Measurements from ENCODE around the gene ANO9. TPM values are rescaled to one million over a fixed set of nuclear protein-coding genes. Genes with fewer than 3 reads are reported as not detected.
A peak's percentile ranks its signal among the peaks of the same experiment; 100 is the strongest.

The ANO9 gene
- total RNA-seq, 1 experiment from 2014 or later, result not detected

DNA sequence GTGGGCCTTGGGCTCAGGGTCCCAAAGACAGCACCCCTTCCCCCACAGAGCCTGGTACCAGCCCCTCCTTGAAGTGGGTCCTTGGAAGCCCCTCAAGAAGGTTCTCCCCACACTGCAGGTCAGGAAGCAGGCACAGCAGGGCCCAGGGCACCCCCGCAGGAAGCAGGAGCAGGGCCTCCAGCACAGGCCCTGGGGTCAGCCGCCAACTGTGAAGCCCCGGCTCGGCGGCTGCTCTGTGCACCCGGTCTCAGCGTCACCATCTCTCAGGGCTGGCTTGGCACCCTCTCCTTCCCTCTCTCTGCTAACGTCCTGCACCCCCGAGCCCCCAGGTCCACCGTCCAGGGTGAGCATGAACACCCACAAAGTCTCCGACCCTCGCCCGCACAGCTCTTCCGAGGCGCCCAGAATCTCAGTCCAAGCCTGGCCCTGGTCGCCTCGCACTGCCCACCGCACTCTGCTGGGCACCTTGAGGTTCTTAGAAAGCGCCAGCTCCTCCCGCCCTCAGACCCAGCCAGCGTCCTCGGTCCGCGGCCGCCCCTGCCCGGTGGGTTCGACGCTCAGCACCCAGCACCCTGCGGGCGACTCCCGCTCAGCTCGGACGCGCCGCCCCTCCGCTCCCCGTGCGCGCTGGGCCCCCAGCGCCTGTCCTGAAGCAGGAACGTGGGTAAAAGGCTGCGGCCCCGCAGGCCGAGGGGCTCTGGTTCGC is 25.6 kb downstream of the ANO9 start:
- no peak overlapping the region for H3K27ac ChIP-seq (ENCODE audit: low read depth, low read length, poor library complexity, severe bottlenecking)
- no peaks in the 10 kb centered on the region for H3K4me1 ChIP-seq (ENCODE audit: insufficient read depth, low read length, poor library complexity, severe bottlenecking)
- ChIA-PET POLR2A (ENCODE audit: low non-redundant PET) (no interaction called here), CTCF (no interaction called here)
- DNase-seq (ENCODE audit: low spot score), result no peak
- no peaks in the 10 kb centered on the region for H3K36me3 ChIP-seq (ENCODE audit: insufficient read depth, low read length, poor library complexity, severe bottlenecking)
- no TSS peak for BruUV-seq (replicated peaks)
- intact Hi-C loops (cut with micrococcal nuclease; ENCODE audit: unreplicated experiment), result no loop called here
- peaks cover 37% of the 10 kb centered on the region for H3K27me3 ChIP-seq (replicated peaks; ENCODE audit: insufficient read depth, low read depth, low read length, poor library complexity)
- H3K4me3 ChIP-seq (ENCODE audit: low read depth, low read length, poor library complexity, severe bottlenecking), result peak overlapping the region; percentile 15
- TF ChIP-seq, protein P1, sequence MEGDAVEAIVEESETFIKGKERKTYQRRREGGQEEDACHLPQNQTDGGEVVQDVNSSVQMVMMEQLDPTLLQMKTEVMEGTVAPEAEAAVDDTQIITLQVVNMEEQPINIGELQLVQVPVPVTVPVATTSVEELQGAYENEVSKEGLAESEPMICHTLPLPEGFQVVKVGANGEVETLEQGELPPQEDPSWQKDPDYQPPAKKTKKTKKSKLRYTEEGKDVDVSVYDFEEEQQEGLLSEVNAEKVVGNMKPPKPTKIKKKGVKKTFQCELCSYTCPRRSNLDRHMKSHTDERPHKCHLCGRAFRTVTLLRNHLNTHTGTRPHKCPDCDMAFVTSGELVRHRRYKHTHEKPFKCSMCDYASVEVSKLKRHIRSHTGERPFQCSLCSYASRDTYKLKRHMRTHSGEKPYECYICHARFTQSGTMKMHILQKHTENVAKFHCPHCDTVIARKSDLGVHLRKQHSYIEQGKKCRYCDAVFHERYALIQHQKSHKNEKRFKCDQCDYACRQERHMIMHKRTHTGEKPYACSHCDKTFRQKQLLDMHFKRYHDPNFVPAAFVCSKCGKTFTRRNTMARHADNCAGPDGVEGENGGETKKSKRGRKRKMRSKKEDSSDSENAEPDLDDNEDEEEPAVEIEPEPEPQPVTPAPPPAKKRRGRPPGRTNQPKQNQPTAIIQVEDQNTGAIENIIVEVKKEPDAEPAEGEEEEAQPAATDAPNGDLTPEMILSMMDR (conservative IDR thresholded peaks at IDR 0.05; ENCODE audit: low read depth, low read length), result no peak
- no peak for TF ChIP-seq EZH2 (IDR thresholded peaks at IDR 0.05; ENCODE audit: borderline replicate concordance, low read depth, low read length, poor library complexity, severe bottlenecking)
- no peaks in the 10 kb centered on the region for H3K9me3 ChIP-seq (ENCODE audit: low read depth, low read length, poor library complexity, severe bottlenecking)

DNA sequence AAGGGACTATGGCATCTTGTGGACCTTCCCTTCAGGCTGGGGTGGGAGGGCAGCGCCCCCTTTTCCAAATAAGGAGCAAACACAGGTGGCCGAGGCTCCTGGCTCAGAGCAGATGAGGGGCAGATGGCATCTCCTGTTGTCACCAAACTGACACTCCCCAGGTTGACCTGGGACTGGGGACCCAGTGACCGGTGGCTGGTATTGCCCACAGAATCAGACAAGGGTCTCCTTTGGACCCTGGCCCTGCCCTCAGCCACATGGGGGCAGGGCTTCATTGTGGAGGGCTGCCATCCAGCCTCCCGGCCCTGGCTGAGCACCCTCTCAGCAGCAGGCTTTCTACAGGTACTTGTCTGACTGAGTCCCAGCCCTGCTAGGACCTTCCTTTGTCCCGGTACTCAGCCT is 26.2 kb downstream of the ANO9 start:
- ChIA-PET POLR2A (ENCODE audit: low non-redundant PET) (no interaction called here), CTCF (no interaction called here)
- no peaks in the 10 kb centered on the region for H3K9me3 ChIP-seq (ENCODE audit: low read depth, low read length, poor library complexity, severe bottlenecking)
- H3K27me3 ChIP-seq (replicated peaks; ENCODE audit: insufficient read depth, low read depth, low read length, poor library complexity), result peaks cover 37% of the 10 kb centered on the region
- no TSS peak for BruUV-seq (replicated peaks)
- H3K4me1 ChIP-seq (ENCODE audit: insufficient read depth, low read length, poor library complexity, severe bottlenecking), result no peaks in the 10 kb centered on the region
- no peak for TF ChIP-seq EZH2 (IDR thresholded peaks at IDR 0.05; ENCODE audit: borderline replicate concordance, low read depth, low read length, poor library complexity, severe bottlenecking)
- TF ChIP-seq, protein P1 (conservative IDR thresholded peaks at IDR 0.05; ENCODE audit: low read depth, low read length), result no peak
- intact Hi-C loops (cut with micrococcal nuclease; ENCODE audit: unreplicated experiment), result no loop called here
- no peaks in the 10 kb centered on the region for H3K36me3 ChIP-seq (ENCODE audit: insufficient read depth, low read length, poor library complexity, severe bottlenecking)
- DNase-seq (ENCODE audit: low spot score), result no peak
- H3K4me3 ChIP-seq (ENCODE audit: low read depth, low read length, poor library complexity, severe bottlenecking), result no peak overlapping the region
- no peak overlapping the region for H3K27ac ChIP-seq (ENCODE audit: low read depth, low read length, poor library complexity, severe bottlenecking)

DNA sequence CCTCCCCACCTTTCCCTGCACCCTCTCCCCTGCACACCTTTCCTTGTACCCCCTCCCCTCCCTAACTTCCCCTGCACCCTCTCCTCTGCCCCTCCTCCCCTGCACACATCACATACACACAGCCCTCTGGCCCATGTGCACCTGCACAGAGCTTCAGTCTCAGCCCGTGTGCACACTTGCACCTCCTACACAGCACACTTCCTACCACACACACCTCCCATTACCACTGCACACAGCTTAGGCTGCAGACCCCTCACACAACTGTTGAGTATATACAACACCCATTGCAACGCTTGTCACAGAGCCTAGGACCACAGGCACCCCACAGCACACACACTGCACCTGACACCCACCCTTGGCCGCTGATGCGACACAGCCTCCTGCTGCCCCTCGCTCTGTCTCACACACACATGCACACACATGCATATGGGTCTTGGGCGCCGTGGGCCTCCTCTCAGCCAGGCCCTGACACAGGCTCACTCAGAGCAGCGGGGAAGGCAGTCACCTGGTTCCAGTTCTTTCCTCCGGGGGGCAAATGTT is 27.4 kb downstream of the ANO9 start:
- Histone ChIP-seq H3K4me3 (ENCODE audit: low read depth, low read length, poor library complexity, severe bottlenecking) (no peak overlapping the region), H3K9me3 (ENCODE audit: low read depth, low read length, poor library complexity, severe bottlenecking) (no peaks in the 10 kb centered on the region), H3K4me1 (ENCODE audit: insufficient read depth, low read length, poor library complexity, severe bottlenecking) (no peaks in the 10 kb centered on the region), H3K27me3 (replicated peaks; ENCODE audit: insufficient read depth, low read depth, low read length, poor library complexity) (peaks cover 37% of the 10 kb centered on the region), H3K36me3 (ENCODE audit: insufficient read depth, low read length, poor library complexity, severe bottlenecking) (no peaks in the 10 kb centered on the region), H3K27ac (ENCODE audit: low read depth, low read length, poor library complexity, severe bottlenecking) (no peak overlapping the region)
- no TSS peak for BruUV-seq (replicated peaks)
- TF ChIP-seq, protein P1 (conservative IDR thresholded peaks at IDR 0.05; ENCODE audit: low read depth, low read length), result no peak
- TF ChIP-seq EZH2 (IDR thresholded peaks at IDR 0.05; ENCODE audit: borderline replicate concordance, low read depth, low read length, poor library complexity, severe bottlenecking), result no peak
- POLR2A ChIA-PET (ENCODE audit: low non-redundant PET), result interaction anchor here (0.6 kb wide), 1 partner anchor 10 kb away, joined by 3 read pairs; no protein-coding TSS in a partner anchor
- no peak for DNase-seq (ENCODE audit: low spot score)
- CTCF ChIA-PET, result interaction anchor here (0.6 kb wide), 1 partner anchor 34 kb away, joined by 7 read pairs; no protein-coding TSS in a partner anchor
- intact Hi-C loops (cut with micrococcal nuclease; ENCODE audit: unreplicated experiment), result no loop called here
